HepG2 (cell line): ENCODE results near the gene SLC38A4. TPM values are rescaled to one million over a fixed set of nuclear protein-coding genes. Genes with fewer than 3 reads are reported as not detected.

Experiments
- CBX5 ChIP-seq: sonication (generic); formaldehyde crosslinking; IDR thresholded peaks from 2 replicates; pipeline ENCODE4 v1.4.0; 2020; ENCODE audit warnings: missing genetic modification reagents, borderline replicate concordance
- ESRRA ChIP-seq: sonication (generic); formaldehyde crosslinking; IDR thresholded peaks from 2 replicates; pipeline ENCODE4 v1.5.1; 2020; ENCODE audit warnings: mild to moderate bottlenecking, low read depth, missing genetic modification reagents
- FOSL1 ChIP-seq: sonication (generic); formaldehyde crosslinking; IDR thresholded peaks from 2 replicates; pipeline ENCODE4 v1.9.0; 2021; ENCODE audit warnings: missing genetic modification reagents, borderline replicate concordance
- KLF15 ChIP-seq: sonication (generic); formaldehyde crosslinking; IDR thresholded peaks from 2 replicates; pipeline ENCODE4 v1.8.1; 2023; ENCODE audit warnings: borderline replicate concordance, mild to moderate bottlenecking, inconsistent platforms, missing genetic modification reagents, mixed read lengths
- NFYB ChIP-seq: sonication (generic); formaldehyde crosslinking; IDR thresholded peaks from 2 replicates; pipeline ENCODE4 v1.4.0; 2020; ENCODE audit warnings: missing genetic modification reagents
- TMF1 ChIP-seq: sonication (generic); formaldehyde crosslinking; IDR thresholded peaks from 2 replicates; pipeline ENCODE4 v1.8.1; 2022; ENCODE audit warnings: low read depth, missing genetic modification reagents
- ZFP90 ChIP-seq: sonication (generic); formaldehyde crosslinking; IDR thresholded peaks from 2 replicates; pipeline ENCODE4 v1.8.0; 2022; ENCODE audit warnings: missing genetic modification reagents, mild to moderate bottlenecking, inconsistent platforms, borderline replicate concordance
- ZMYM4 ChIP-seq: sonication (generic); formaldehyde crosslinking; IDR thresholded peaks from 2 replicates; pipeline ENCODE4 v1.8.1; 2023; ENCODE audit warnings: mild to moderate bottlenecking, missing genetic modification reagents
- ZNF20 ChIP-seq: sonication (generic); formaldehyde crosslinking; IDR thresholded peaks from 2 replicates; pipeline ENCODE4 v1.4.0; 2020; ENCODE audit warnings: mild to moderate bottlenecking, moderate library complexity, missing genetic modification reagents
- ZNF253 ChIP-seq: sonication (generic); formaldehyde crosslinking; IDR thresholded peaks from 2 replicates; pipeline ENCODE4 v1.8.0; 2022; ENCODE audit warnings: mild to moderate bottlenecking, missing genetic modification reagents, borderline replicate concordance
- ZNF607 ChIP-seq: sonication (generic); formaldehyde crosslinking; IDR thresholded peaks from 2 replicates; pipeline ENCODE4 v1.5.1; 2020; ENCODE audit warnings: missing genetic modification reagents, mild to moderate bottlenecking, borderline replicate concordance
- ZNF687 ChIP-seq: sonication (generic); formaldehyde crosslinking; IDR thresholded peaks from 2 replicates; pipeline ENCODE4 v1.5.1; 2020; ENCODE audit warnings: mild to moderate bottlenecking, missing genetic modification reagents, moderate library complexity
- ZNF800 ChIP-seq: sonication (generic); formaldehyde crosslinking; IDR thresholded peaks from 2 replicates; pipeline ENCODE4 v1.4.0; 2020; ENCODE audit warnings: missing genetic modification reagents
- ZSCAN31 ChIP-seq: sonication (generic); formaldehyde crosslinking; IDR thresholded peaks from 2 replicates; pipeline ENCODE4 v1.5.0; 2020; ENCODE audit warnings: low read depth, mild to moderate bottlenecking, missing genetic modification reagents
- polyA plus RNA-seq, 8 experiments: library from polyadenylated mRNA; depleted of rRNA in 3 of 8; stranded (reverse) in 7 of 8; unstranded in 1 of 8; fragments of >200 nt; fragmentation: Illumina TruSeq in 4 of 8; extraction: Trizol in 4 of 8; gene quantifications; 2 replicates each; pipeline versions ENCODE4 v1.2.1 to v1.2.3, GENCODE V29; 2011 to 2016; ENCODE audit warnings: low read depth in 4 of 8, missing spikeins in 1 of 8, mixed read lengths in 1 of 8; ENCODE audit not compliant: insufficient read depth in 1 of 8
- total RNA-seq, 5 experiments: library from RNA; depleted of rRNA; stranded (reverse); fragments of >200 nt; fragmentation: Illumina TruSeq; extraction: Trizol; gene quantifications; 2 replicates each; pipeline ENCODE4 v1.2.3, GENCODE V29; 2016; ENCODE audit warnings: low read depth in 1 of 5
- TF ChIP-seq, protein P1 (sequence below): sonication (generic); formaldehyde crosslinking; IDR thresholded peaks from 2 replicates; pipeline ENCODE4 v1.4.0; 2020; ENCODE audit warnings: missing genetic modification reagents
- TF ChIP-seq, protein P2 (sequence below): IDR thresholded peaks from 2 replicates; pipeline ENCODE4 v1.4.0; 2020; ENCODE audit warnings: mild to moderate bottlenecking, missing genetic modification reagents

SLC38A4 gene
- total and polyA plus RNA-seq, 2 of the 13 experiments (the other 11 are each of a cell fraction or from before 2014, with no cell fraction given) = 3.5 to 5.2 TPM

DNA sequence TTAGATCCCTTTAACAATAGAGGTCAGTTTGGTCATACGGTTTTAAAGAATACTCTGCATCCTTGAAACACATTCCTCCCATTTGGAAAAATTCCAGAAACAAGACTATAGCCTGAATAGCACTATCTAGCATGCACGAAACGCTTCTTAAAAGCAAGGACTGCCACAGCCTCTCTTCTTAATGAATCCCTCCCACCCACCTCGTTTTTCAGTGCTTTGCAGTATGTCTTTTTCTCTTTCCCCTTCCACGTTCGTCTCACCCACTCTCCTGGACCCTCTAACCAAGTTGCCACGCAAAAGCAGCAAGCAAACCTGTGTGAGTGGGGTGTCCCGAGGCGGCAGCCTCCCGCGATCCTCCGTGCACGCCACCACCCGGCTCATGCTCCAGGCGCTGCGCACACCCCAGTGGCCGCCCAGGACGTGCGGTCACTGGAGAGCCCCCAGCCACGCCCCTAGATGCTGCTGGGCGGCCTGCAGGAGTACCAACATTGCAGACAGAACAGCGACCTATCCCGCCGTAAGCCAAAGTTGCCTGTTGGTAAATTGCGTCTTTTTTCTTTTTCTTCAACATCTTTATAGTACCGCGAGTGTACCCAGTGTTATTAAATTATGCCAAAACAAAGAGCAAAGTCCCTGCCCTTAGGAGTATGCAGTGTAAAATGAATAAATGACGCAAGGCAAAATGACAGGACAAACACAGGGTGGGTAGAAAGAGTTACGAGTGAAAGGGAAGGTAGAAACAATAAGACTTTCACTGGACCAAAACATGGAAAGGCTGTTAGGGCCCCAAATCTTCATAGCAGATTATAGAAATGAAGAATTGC lies at the start of gene SLC38A4 (continued):
- peak; percentile 90 for TF ChIP-seq ZNF687 (CRISPR knock-in tag)
- TF ChIP-seq, protein P1, sequence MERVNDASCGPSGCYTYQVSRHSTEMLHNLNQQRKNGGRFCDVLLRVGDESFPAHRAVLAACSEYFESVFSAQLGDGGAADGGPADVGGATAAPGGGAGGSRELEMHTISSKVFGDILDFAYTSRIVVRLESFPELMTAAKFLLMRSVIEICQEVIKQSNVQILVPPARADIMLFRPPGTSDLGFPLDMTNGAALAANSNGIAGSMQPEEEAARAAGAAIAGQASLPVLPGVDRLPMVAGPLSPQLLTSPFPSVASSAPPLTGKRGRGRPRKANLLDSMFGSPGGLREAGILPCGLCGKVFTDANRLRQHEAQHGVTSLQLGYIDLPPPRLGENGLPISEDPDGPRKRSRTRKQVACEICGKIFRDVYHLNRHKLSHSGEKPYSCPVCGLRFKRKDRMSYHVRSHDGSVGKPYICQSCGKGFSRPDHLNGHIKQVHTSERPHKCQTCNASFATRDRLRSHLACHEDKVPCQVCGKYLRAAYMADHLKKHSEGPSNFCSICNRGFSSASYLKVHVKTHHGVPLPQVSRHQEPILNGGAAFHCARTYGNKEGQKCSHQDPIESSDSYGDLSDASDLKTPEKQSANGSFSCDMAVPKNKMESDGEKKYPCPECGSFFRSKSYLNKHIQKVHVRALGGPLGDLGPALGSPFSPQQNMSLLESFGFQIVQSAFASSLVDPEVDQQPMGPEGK (CRISPR knock-in tag) = peak; percentile 80
- TF ChIP-seq ZSCAN31 (CRISPR knock-in tag) = no peak
- no peak for TF ChIP-seq ZNF20
- no peak for TF ChIP-seq ZFP90 (CRISPR knock-in tag)
- TF ChIP-seq, protein P2, sequence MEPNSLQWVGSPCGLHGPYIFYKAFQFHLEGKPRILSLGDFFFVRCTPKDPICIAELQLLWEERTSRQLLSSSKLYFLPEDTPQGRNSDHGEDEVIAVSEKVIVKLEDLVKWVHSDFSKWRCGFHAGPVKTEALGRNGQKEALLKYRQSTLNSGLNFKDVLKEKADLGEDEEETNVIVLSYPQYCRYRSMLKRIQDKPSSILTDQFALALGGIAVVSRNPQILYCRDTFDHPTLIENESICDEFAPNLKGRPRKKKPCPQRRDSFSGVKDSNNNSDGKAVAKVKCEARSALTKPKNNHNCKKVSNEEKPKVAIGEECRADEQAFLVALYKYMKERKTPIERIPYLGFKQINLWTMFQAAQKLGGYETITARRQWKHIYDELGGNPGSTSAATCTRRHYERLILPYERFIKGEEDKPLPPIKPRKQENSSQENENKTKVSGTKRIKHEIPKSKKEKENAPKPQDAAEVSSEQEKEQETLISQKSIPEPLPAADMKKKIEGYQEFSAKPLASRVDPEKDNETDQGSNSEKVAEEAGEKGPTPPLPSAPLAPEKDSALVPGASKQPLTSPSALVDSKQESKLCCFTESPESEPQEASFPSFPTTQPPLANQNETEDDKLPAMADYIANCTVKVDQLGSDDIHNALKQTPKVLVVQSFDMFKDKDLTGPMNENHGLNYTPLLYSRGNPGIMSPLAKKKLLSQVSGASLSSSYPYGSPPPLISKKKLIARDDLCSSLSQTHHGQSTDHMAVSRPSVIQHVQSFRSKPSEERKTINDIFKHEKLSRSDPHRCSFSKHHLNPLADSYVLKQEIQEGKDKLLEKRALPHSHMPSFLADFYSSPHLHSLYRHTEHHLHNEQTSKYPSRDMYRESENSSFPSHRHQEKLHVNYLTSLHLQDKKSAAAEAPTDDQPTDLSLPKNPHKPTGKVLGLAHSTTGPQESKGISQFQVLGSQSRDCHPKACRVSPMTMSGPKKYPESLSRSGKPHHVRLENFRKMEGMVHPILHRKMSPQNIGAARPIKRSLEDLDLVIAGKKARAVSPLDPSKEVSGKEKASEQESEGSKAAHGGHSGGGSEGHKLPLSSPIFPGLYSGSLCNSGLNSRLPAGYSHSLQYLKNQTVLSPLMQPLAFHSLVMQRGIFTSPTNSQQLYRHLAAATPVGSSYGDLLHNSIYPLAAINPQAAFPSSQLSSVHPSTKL = peak; percentile 68
- no peak for TF ChIP-seq TMF1 (CRISPR knock-in tag)
- 0 out of 2 replicates have a peak, but pooled peaks have one; percentile 50 for TF ChIP-seq ZNF607 (CRISPR knock-in tag)
- TF ChIP-seq ZNF253 (CRISPR knock-in tag) = no peak
- no peak for TF ChIP-seq CBX5 (CRISPR knock-in tag)
- TF ChIP-seq ZNF800 = peak; percentile 67; the same call in 1 of the 2 replicates
- TF ChIP-seq KLF15 = no peak
- TF ChIP-seq ESRRA = 0 out of 2 replicates have a peak, but pooled peaks have one; percentile 50
- peak; percentile 90 for TF ChIP-seq ZMYM4
- TF ChIP-seq FOSL1 (CRISPR knock-in tag) = no peak
- TF ChIP-seq NFYB (CRISPR knock-in tag) = 0 out of 2 replicates have a peak, but pooled peaks have one; percentile 11
